GM19455 (cell line): ENCODE results near the gene EHD4.

Experiments
- ATAC-seq: cut with Tn5 transposase; IDR thresholded peaks from one replicate; pipeline ENCODE4 v1.9.1; 2021; ENCODE audit not compliant: unreplicated experiment

The EHD4 gene

DNA sequence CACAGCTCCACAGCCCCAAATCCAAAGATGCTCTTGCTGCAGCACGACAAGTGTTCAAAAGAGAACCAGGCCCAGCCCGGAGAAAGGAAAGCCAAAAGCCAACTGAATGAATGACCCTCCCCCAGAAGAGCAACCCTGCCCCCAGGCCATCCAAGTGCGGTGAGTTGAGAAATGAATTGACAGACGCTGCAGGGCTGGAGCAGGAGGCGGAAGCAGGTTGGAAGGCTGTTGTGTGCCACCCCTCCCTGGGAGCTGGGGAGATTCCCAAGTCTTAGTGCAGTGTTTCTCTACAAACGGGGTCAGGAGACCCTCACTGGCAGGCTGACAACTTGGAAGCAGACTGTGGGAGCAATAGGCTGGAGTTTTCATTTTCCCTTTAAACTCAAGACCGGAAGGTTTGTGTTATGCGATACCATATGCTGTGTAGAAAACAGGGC is 75.0 kb downstream of the EHD4 start:
- no peak for ATAC-seq

DNA sequence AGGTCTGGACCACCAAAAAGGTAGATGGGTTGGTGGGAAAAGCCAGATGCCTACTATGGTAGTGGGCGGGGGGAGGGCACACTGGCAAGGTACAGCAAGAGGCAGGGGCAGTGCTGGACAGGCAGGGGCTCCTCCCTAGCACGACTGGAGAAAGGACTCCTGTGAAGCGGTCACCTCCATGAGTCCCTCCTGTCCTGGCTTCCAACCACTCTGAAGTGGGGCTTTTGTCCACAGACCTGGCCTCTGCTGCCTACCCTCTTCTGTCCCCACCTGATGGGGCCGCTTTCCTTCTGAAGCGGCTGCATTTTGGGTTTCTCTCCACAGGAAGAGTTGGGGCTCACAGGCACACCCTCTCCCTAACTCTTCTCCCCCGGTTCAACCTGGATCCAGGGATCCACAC is 75.8 kb downstream of the EHD4 start:
- no peak for ATAC-seq

- no peak for ATAC-seq
These were observed 76.4 kb downstream of the EHD4 start for GRCh38 chr15:41895957-41896356.

DNA sequence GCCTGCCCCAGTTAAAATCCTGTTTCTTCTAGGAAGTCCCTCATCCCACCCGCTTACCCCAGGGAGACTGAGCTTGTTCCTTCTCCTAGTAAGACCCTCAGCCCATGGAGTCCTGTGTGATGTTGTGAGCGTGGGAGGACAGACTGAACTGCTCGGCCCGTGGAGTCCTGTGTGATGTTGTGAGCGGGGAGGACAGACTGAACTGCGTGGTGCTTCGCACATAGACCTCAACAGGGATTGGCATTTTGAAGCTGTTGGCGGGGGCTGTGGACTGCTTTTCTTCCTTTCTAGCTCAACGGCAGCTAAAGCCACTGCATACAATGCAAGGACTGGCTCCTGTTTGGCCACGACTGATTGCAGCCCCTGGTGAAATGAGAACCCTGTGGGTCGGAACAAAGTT is 76.9 kb downstream of the EHD4 start:
- no peak for ATAC-seq

GRCh38 chr15:41894791-41895463 is 77.4 kb downstream of the EHD4 start:
- peak; percentile 88 for ATAC-seq

- no peak for ATAC-seq
These were observed 78.0 kb downstream of the EHD4 start for GRCh38 chr15:41894251-41894790.

- no peak for ATAC-seq
These were observed 78.7 kb downstream of the EHD4 start, which contains the start of gene SPTBN5 for GRCh38 chr15:41893422-41894250. SPTBN5 (minus strand) TSS chr15:41894053; CDS start chr15:41893497, 556 bp downstream.

GRCh38 chr15:41892621-41893421 is 79.5 kb downstream of the EHD4 start:
- no peak for ATAC-seq

DNA sequence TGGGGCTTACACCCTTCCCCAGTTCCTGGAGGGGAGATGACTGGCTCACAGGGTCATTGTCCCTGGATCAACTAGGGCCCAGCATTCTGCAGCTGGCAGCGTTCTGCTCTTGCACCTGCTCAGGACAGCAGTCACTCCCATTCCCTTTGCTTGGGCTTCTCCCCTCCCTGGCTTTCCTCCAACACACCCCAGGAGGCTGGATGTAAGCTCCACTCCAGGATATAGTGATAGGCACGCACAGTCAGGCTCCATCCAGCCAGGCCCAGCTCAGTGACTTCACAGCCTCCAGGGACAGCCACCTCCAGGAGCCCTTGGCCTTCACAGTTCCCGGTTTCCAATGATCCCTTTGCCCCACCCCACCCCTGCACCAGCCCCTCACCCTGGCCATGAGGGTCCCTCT is 80.4 kb downstream of the EHD4 start:
- ATAC-seq, result no peak

DNA sequence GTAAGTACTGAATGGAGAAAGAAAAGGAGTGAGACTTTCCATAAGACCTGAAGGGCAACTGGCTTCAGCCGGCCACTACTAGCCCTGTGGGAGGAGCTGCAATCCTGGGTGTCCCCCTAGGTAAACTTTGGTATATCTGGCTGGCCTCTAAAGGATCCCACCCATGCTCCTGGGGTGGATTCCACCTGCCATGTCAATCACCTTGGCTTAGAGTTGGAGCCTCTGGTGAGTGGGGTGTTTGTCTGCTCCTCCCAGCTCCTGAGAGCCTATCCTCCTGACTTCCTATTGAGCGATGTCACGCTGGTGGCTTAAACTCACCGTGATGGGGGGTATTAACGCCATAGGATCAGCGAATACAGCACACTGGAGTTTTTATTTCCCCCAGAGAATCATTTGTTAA is 81.1 kb downstream of the EHD4 start:
- no peak for ATAC-seq

GRCh38 chr15:41890050-41890690 is 82.2 kb downstream of the EHD4 start:
- no peak for ATAC-seq

GRCh38 chr15:41888662-41889253 is 83.6 kb downstream of the EHD4 start:
- ATAC-seq, result no peak

- ATAC-seq, result no peak
These were observed 84.5 kb downstream of the EHD4 start for GRCh38 chr15:41887893-41888292.

DNA sequence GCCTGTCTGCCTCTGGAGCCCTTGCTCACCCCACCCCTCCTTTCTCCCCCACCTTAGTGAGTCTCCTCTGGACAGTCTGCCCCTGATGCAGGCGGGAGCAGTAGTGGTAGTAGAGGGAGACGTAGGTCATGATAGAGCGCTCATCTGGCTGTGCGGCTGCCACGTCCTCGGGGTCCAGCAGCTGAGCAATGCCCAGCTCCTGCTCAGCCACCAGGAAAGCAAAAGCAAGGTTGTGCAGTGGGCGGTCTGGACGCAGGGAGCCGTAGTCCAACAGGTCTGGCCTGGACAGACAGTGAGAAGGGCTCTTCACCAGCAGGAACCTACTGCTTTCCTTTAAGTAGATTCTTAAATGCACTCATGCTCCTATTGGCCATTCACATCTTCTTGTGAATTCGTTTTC is 85.2 kb downstream of the EHD4 start:
- ATAC-seq, result no peak

DNA sequence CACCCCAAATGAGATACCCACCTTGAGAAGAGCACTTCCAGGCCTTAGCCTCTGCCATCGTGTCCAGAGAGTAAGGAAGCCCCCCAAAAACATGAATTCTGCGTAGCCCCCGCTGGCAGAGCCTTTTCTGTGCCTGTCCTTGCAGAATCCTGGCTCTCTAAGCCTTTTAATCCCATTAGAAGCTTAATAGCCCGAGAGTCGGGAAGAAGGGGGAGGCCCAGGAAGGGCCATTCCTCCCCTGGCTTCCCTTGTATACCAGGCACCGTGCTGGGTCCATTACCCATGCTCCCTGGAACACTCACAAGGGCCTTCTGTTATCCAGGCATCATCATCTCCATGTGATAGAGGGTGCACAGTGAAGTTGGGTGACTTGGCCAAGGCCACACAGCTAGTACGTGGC is 85.6 kb downstream of the EHD4 start:
- no peak for ATAC-seq

DNA sequence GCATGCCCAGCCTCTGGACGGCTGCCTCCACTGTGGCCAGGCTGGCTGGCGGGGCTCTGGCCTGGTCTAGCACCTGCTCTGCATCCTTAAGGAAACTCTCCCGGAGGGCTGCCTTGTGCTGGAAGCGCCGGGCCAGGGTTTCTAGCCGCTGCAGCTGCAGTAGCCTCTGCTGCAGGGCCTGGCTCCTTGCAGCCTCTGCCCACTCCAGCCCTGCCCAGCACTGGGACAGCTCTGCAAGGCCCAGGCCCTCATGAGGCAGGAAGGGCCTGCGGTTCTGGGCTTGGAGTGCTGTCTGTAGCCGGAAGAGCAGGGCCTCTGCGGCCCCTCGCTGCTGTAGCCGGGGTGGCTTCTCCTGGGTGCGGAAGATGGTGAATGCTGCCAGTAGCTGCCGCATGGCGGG is 86.5 kb downstream of the EHD4 start:
- ATAC-seq, result no peak

DNA sequence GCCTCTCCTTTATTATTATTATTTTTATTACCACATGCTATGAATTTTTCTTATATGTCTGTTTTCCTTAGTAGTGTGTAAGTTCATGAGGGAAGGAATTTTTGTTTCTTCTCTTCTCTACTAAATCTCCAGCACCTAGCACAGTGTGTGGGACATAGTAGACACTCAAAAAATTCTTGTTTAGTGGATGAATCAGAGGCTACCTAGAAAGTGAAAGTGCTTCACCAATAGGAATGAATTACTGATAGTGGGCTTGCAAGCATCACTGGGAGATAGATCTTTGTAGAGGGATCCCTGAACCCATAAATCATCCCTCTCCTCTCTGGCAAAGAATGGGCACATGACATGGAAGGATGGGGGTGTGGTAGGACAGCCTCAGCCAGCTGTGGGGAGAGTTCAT is 87.0 kb downstream of the EHD4 start:
- no peak for ATAC-seq

- no peak for ATAC-seq
These were observed 87.9 kb downstream of the EHD4 start for GRCh38 chr15:41884458-41884857.

GRCh38 chr15:41883484-41883825 is 88.9 kb downstream of the EHD4 start:
- ATAC-seq, result no peak

DNA sequence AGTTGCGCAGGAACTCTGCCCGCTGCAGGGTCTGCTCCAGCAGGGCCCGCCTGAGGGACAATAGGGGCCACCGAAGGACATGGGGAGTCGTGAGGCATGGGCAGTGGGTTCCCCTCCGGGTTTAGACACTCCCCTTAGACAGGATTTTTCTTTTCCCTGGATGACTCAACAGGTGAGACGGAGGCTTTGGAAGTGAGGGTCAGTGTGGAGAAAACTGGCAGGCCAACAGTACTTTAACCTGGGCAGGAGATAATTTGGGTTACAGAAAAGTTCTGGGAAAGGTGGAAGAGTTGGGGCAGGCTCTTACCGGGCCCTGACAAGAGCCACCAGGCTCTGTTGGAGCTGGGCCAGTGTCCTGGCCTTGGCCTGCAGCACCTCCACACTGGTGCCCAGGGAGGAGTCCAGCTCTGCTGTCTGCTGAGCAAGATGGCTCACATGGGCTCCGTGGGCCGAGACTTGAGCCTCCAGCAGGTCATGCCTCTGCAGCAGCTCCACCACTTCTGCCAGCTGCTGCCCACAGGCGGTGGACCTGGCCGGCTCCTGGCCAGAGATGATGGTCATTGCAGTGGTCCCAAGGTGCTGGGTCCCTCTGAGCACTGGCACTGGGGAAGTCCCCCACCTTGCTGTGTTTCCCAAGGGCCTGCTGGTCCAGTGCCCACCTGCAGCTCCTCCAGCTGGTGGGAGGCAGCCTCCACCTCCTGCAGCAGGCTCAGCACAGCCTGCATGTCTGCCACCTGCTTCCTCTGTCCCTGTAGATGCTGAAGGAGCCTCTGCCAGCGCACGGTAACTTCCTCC is 89.5 kb downstream of the EHD4 start:
- no peak for ATAC-seq
